IMR-90 (cell line): ENCODE data around the gene CCDC54. TPM values are rescaled to one million over a fixed set of nuclear protein-coding genes. Genes with fewer than 3 reads are reported as not detected.

Experiments
- ATAC-seq: fragments of 200-7000 bp; cut with Tn5 transposase; 2 replicates; pipeline ENCODE4 v1.9.1; 2020; ENCODE audit warnings: low read depth, mild to moderate bottlenecking, moderate library complexity
- BruUV-seq: library from RNA; stranded (reverse); fragments of 400-500 nt; replicated peaks from 2 replicates; lab custom pipeline; 2021; lab: Mats Ljungman, UMichigan
- CTCF ChIA-PET: fragments of 300-600 bp; formaldehyde crosslinking; extraction: SDS; loops from one replicate; lab custom pipeline; 2021; ENCODE audit warnings: antibody characterized with exemption; lab: Yijun Ruan, JAX
- POLR2A ChIA-PET: fragments of 300-600 bp; sonication (Branson Sonifier 250); formaldehyde crosslinking; loops from one replicate; lab custom pipeline; 2022; ENCODE audit warnings: antibody characterized with exemption; ENCODE audit not compliant: unreplicated experiment; lab: Charles Lee
- DNase-seq: peaks from one replicate; pipeline ENCODE4 v3.0.0; 2013
- H2AFZ ChIP-seq: replicated peaks from 2 replicates; pipeline ENCODE3; 2013; ENCODE audit warnings: low read length, mild to moderate bottlenecking; ENCODE audit not compliant: poor library complexity
- H2AK5ac ChIP-seq: 2 replicates; pipeline ENCODE4 v1.6.1; 2013; ENCODE audit warnings: low read depth, low read length, inconsistent platforms
- H2AK9ac ChIP-seq: replicated peaks from 2 replicates; pipeline ENCODE3; 2013; ENCODE audit warnings: mild to moderate bottlenecking, low read depth, low read length, moderate library complexity; ENCODE audit not compliant: poor library complexity
- H2BK120ac ChIP-seq: 2 replicates; pipeline ENCODE4 v1.6.1; 2013; ENCODE audit warnings: low read depth, low read length, inconsistent platforms
- H2BK15ac ChIP-seq: 3 replicates; pipeline ENCODE4 v1.6.1; 2013; ENCODE audit warnings: low read depth, low read length, inconsistent platforms
- H2BK20ac ChIP-seq: 2 replicates; pipeline ENCODE4 v1.6.1; 2013; ENCODE audit warnings: low read depth, mild to moderate bottlenecking, inconsistent platforms, low read length, moderate library complexity
- H2BK5ac ChIP-seq: 2 replicates; pipeline ENCODE4 v1.6.1; 2013; ENCODE audit warnings: mild to moderate bottlenecking, low read depth, low read length, inconsistent platforms; ENCODE audit not compliant: poor library complexity, severe bottlenecking
- H3K14ac ChIP-seq: replicated peaks from 2 replicates; pipeline ENCODE4 v1.6.1; 2013; ENCODE audit warnings: low read depth, low read length, inconsistent platforms
- H3K18ac ChIP-seq: 2 replicates; pipeline ENCODE4 v1.6.1; 2013; ENCODE audit warnings: low read depth, low read length, control low read depth
- H3K23ac ChIP-seq: 2 replicates; pipeline ENCODE4 v1.6.1; 2013; ENCODE audit warnings: low read depth, low read length, inconsistent platforms
- H3K27ac ChIP-seq: 2 replicates; pipeline ENCODE4 v1.5.1; 2013; ENCODE audit warnings: mild to moderate bottlenecking, control low read depth, low read length; ENCODE audit not compliant: insufficient read depth
- H3K27me3 ChIP-seq: 2 replicates; pipeline ENCODE4 v1.6.1; 2013; ENCODE audit warnings: low read length; ENCODE audit not compliant: control insufficient read depth, insufficient read depth
- H3K36me3 ChIP-seq: 2 replicates; pipeline ENCODE4 v1.6.1; 2013; ENCODE audit warnings: low read length, mixed read lengths; ENCODE audit not compliant: control insufficient read depth, insufficient read depth
- H3K4ac ChIP-seq: 2 replicates; pipeline ENCODE4 v1.6.1; 2013; ENCODE audit warnings: low read depth, low read length, inconsistent platforms
- H3K4me1 ChIP-seq: 2 replicates; pipeline ENCODE4 v1.6.1; 2013; ENCODE audit warnings: low read length, mixed read lengths; ENCODE audit not compliant: control insufficient read depth, insufficient read depth
- H3K4me2 ChIP-seq: 2 replicates; pipeline ENCODE4 v1.6.1; 2013; ENCODE audit warnings: low read depth, mild to moderate bottlenecking, control low read depth, low read length, moderate library complexity
- H3K4me3 ChIP-seq: 2 replicates; pipeline ENCODE4 v1.5.1; 2013; ENCODE audit warnings: low read depth, mild to moderate bottlenecking, control low read depth, low read length, moderate library complexity; ENCODE audit not compliant: insufficient read depth
- H3K56ac ChIP-seq: 2 replicates; pipeline ENCODE4 v1.6.1; 2013; ENCODE audit warnings: low read length, inconsistent platforms; ENCODE audit not compliant: insufficient read depth; ENCODE audit errors: extremely low read depth
- H3K79me1 ChIP-seq, 2 experiments: 2 replicates each; pipeline ENCODE4 v1.6.1; 2013; ENCODE audit warnings: low read length in 2 of 2, inconsistent platforms in 1 of 2, low read depth in 1 of 2
- H3K9ac ChIP-seq: 2 replicates; pipeline ENCODE4 v1.6.1; 2013; ENCODE audit warnings: low read depth, low read length, control low read depth
- H3K9me1 ChIP-seq: 2 replicates; pipeline ENCODE4 v1.6.1; 2013; ENCODE audit warnings: low read length, inconsistent platforms; ENCODE audit not compliant: insufficient read depth
- H3K9me3 ChIP-seq: 2 replicates; pipeline ENCODE4 v1.6.1; 2013; ENCODE audit warnings: low read length; ENCODE audit not compliant: control insufficient read depth, insufficient read depth
- H4K20me1 ChIP-seq: 2 replicates; pipeline ENCODE4 v1.6.1; 2013; ENCODE audit warnings: low read length, inconsistent platforms; ENCODE audit not compliant: insufficient read depth
- H4K5ac ChIP-seq: 2 replicates; pipeline ENCODE4 v1.6.1; 2013; ENCODE audit warnings: mild to moderate bottlenecking, low read depth, low read length, control low read depth
- H4K8ac ChIP-seq, 2 experiments: 2 replicates each; pipeline ENCODE4 v1.6.1; 2013; ENCODE audit warnings: low read depth in 2 of 2, low read length in 2 of 2, control low read depth in 1 of 2, inconsistent platforms in 1 of 2
- H4K91ac ChIP-seq: 2 replicates; pipeline ENCODE4 v1.6.1; 2013; ENCODE audit warnings: low read depth, low read length, inconsistent platforms; ENCODE audit not compliant: insufficient read depth
- BHLHE40 ChIP-seq: fragments of 150-350 bp; IDR thresholded peaks from 2 replicates; pipeline ENCODE4 v1.6.1; 2016; ENCODE audit warnings: mild to moderate bottlenecking, low read depth, low read length
- CEBPB ChIP-seq: IDR thresholded peaks from 2 replicates; pipeline ENCODE4 v1.6.1; 2012; ENCODE audit warnings: low read depth, low read length, improper control_type of control experiment
- CHD1 ChIP-seq: IDR thresholded peaks from 2 replicates; pipeline ENCODE4 v1.6.1; 2012; ENCODE audit warnings: low read depth, low read length, improper control_type of control experiment
- ELK1 ChIP-seq: fragments of 150-350 bp; IDR thresholded peaks from 2 replicates; pipeline ENCODE4 v1.6.1; 2016; ENCODE audit warnings: low read depth, mild to moderate bottlenecking, low read length, moderate library complexity, borderline replicate concordance
- FOS ChIP-seq: fragments of 150-350 bp; IDR thresholded peaks from 2 replicates; pipeline ENCODE4 v1.6.1; 2016; ENCODE audit warnings: low read depth, low read length
- MAFK ChIP-seq: IDR thresholded peaks from 2 replicates; pipeline ENCODE4 v1.6.1; 2012; ENCODE audit warnings: low read depth, low read length, improper control_type of control experiment
- MAZ ChIP-seq: IDR thresholded peaks from 2 replicates; pipeline ENCODE4 v1.6.1; 2012; ENCODE audit warnings: low read depth, mild to moderate bottlenecking, low read length, improper control_type of control experiment, moderate library complexity, borderline replicate concordance
- MXI1 ChIP-seq: IDR thresholded peaks from 2 replicates; pipeline ENCODE4 v1.6.1; 2012; ENCODE audit warnings: low read depth, mild to moderate bottlenecking, low read length, moderate library complexity, borderline replicate concordance
- NFE2L2 ChIP-seq: fragments of 150-350 bp; IDR thresholded peaks from 2 replicates; pipeline ENCODE4 v1.6.1; 2016; ENCODE audit warnings: low read depth, mild to moderate bottlenecking, low read length
- POLR2A ChIP-seq: IDR thresholded peaks from 2 replicates; pipeline ENCODE4 v1.6.1; 2012; ENCODE audit warnings: mild to moderate bottlenecking, low read depth, low read length
- RAD21 ChIP-seq: IDR thresholded peaks from 2 replicates; pipeline ENCODE4 v1.6.1; 2012; ENCODE audit warnings: low read length, improper control_type of control experiment
- RCOR1 ChIP-seq: IDR thresholded peaks from 2 replicates; pipeline ENCODE4 v1.6.1; 2012; ENCODE audit warnings: mild to moderate bottlenecking, low read length, improper control_type of control experiment; ENCODE audit not compliant: insufficient replicate concordance
- RFX5 ChIP-seq: IDR thresholded peaks from 2 replicates; pipeline ENCODE4 v1.8.0; 2012; ENCODE audit warnings: low read depth, mild to moderate bottlenecking, low read length, moderate library complexity
- SMC3 ChIP-seq: fragments of 150-350 bp; IDR thresholded peaks from 2 replicates; pipeline ENCODE4 v1.6.1; 2016; ENCODE audit warnings: low read depth, mild to moderate bottlenecking, antibody characterized with exemption, low read length, moderate library complexity
- dilution Hi-C: fragments of 300-500 bp; cut with HindIII; formaldehyde crosslinking; loops from one replicate; pipeline ENCODE4 v1.14.3; 2018; ENCODE audit warnings: low sequenced_read_pairs; ENCODE audit not compliant: unreplicated experiment
- in situ Hi-C: fragments of 300-500 bp; cut with MboI; formaldehyde crosslinking; loops from 3 replicates; pipeline ENCODE4 v1.14.3; 2019; ENCODE audit warnings: low sequenced_read_pairs, inconsistent platforms, mixed read lengths
- intact Hi-C: fragments of 100-400 bp; cut with micrococcal nuclease; formaldehyde crosslinking; loops from 2 replicates; pipeline ENCODE4 v1.10.0; 2022
- polyA plus RNA-seq, 3 experiments: library from polyadenylated mRNA; depleted of rRNA; stranded (reverse); fragments of >200 nt; gene quantifications; 2 replicates each; pipeline ENCODE4 v1.2.3, GENCODE V29; 2012; ENCODE audit warnings: low replicate concordance in 1 of 3
- total RNA-seq: library from RNA; depleted of rRNA; stranded (reverse); fragments of >200 nt; gene quantifications from 2 replicates; pipeline ENCODE4 v1.2.3, GENCODE V29; 2012
- TF ChIP-seq, protein P1 (sequence below): conservative IDR thresholded peaks from 2 replicates; pipeline ENCODE4 v1.5.1; 2012; ENCODE audit warnings: mild to moderate bottlenecking, low read depth, low read length, improper control_type of control experiment
- TF ChIP-seq, protein P2 (sequence below): fragments of 150-350 bp; IDR thresholded peaks from 2 replicates; pipeline ENCODE4 v1.6.1; 2017; ENCODE audit warnings: mild to moderate bottlenecking, antibody characterized with exemption, low read length, low read depth

Gene CCDC54
- total and polyA plus RNA-seq, 2 of the 4 experiments (the other 2 are of a cell fraction): not detected

GRCh38 chr3:107344722-107345121 lies 32.5 kb upstream of the CCDC54 start:
- Histone ChIP-seq H3K9me3 (no peaks in the 10 kb centered on the region), H3K9ac (no peak overlapping the region), H4K91ac (no peak overlapping the region), H4K20me1 (no peaks in the 10 kb centered on the region), H3K4me3 (no peak overlapping the region), H3K4me2 (no peak overlapping the region), H2BK15ac (no peak overlapping the region), H3K14ac (no peak overlapping the region), H3K56ac (no peak overlapping the region), H2AK5ac (no peak overlapping the region), H2BK120ac (no peak overlapping the region), H3K27ac (no peak overlapping the region), H2BK20ac (no peak overlapping the region), H3K23ac (no peak overlapping the region), H2BK5ac (no peak overlapping the region), H2AFZ (no peak overlapping the region), H3K4me1 (no peaks in the 10 kb centered on the region), H3K9me1 (no peaks in the 10 kb centered on the region), H3K36me3 (no peaks in the 10 kb centered on the region), H3K79me1 (no peaks in the 10 kb centered on the region), H2AK9ac (no peak overlapping the region), H3K4ac (no peak overlapping the region), H3K18ac (no peak overlapping the region), H4K5ac (no peak overlapping the region), H3K27me3 (no peaks in the 10 kb centered on the region), H4K8ac (no peak overlapping the region)
- ATAC-seq: no peak
- no peak for DNase-seq
- no TSS peak for BruUV-seq
- in situ Hi-C loops: no loop called here
- dilution Hi-C loops: no loop called here
- ChIA-PET POLR2A (no interaction called here), CTCF (no interaction called here)
- intact Hi-C loops: no loop called here
- TF ChIP-seq FOS (no peak), SMC3 (no peak), CEBPB (no peak), MXI1 (no peak), RAD21 (no peak), ELK1 (no peak), RFX5 (no peak), NFE2L2 (no peak), POLR2A (no peak), RCOR1 (no peak), MAZ (no peak), BHLHE40 (no peak), CHD1 (no peak), MAFK (no peak)
- TF ChIP-seq, protein P1, sequence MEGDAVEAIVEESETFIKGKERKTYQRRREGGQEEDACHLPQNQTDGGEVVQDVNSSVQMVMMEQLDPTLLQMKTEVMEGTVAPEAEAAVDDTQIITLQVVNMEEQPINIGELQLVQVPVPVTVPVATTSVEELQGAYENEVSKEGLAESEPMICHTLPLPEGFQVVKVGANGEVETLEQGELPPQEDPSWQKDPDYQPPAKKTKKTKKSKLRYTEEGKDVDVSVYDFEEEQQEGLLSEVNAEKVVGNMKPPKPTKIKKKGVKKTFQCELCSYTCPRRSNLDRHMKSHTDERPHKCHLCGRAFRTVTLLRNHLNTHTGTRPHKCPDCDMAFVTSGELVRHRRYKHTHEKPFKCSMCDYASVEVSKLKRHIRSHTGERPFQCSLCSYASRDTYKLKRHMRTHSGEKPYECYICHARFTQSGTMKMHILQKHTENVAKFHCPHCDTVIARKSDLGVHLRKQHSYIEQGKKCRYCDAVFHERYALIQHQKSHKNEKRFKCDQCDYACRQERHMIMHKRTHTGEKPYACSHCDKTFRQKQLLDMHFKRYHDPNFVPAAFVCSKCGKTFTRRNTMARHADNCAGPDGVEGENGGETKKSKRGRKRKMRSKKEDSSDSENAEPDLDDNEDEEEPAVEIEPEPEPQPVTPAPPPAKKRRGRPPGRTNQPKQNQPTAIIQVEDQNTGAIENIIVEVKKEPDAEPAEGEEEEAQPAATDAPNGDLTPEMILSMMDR: no peak
- TF ChIP-seq, protein P2, sequence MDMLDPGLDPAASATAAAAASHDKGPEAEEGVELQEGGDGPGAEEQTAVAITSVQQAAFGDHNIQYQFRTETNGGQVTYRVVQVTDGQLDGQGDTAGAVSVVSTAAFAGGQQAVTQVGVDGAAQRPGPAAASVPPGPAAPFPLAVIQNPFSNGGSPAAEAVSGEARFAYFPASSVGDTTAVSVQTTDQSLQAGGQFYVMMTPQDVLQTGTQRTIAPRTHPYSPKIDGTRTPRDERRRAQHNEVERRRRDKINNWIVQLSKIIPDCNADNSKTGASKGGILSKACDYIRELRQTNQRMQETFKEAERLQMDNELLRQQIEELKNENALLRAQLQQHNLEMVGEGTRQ: no peak
